Right lobe of liver (tissue), 4 donors: Measurements from ENCODE around the gene MAP9.

Experiments
- CTCF ChIP-seq, 4 donors: fragments of 200-600 bp in 3 of 4; fragments of 450-650 bp in 1 of 4; IDR thresholded peaks; one replicate each; pipeline versions ENCODE4 v1.5.1 to v1.8.0; 2016 to 2022; ENCODE audit warnings: antibody characterized with exemption in 4 of 4, mild to moderate bottlenecking in 2 of 4
- POLR2A ChIP-seq: fragments of 450-650 bp; IDR thresholded peaks from one replicate; pipeline ENCODE4 v1.6.1; 2017; ENCODE audit warnings: antibody characterized with exemption, mild to moderate bottlenecking
- donor health status: DM: no; HTN: no; CAD: no.
- donor health status: DM: no; HTN: no; CAD: no.
- donor health status: DM: no; HTN: yes; CAD: no.

- TF ChIP-seq CTCF (IDR thresholded peaks at IDR 0.05) = no peak
- TF ChIP-seq POLR2A = no peak
These were observed 40.5 kb downstream of the MAP9 start for GRCh38 chr4:155336242-155336641.
